SKM-1 treated with dmso at 0.1 percent for 144 hours (cell line): Measurements from ENCODE around the gene UGT1A10.
"Not testable (repeated sequence)": the region's sequence is repeated elsewhere in the genome, so short reads cannot be mapped to it uniquely, and the experiment has no call there.

Source experiments
- DNase-seq: peaks from one replicate; lab custom pipeline; 2025; ENCODE audit not compliant: unreplicated experiment; lab: John Stamatoyannopoulos, UW

Gene UGT1A10

GRCh38 chr2:233736868-233737653 is 100.8 kb downstream of the UGT1A10 start:
- DNase-seq, result not testable (repeated sequence)

DNA sequence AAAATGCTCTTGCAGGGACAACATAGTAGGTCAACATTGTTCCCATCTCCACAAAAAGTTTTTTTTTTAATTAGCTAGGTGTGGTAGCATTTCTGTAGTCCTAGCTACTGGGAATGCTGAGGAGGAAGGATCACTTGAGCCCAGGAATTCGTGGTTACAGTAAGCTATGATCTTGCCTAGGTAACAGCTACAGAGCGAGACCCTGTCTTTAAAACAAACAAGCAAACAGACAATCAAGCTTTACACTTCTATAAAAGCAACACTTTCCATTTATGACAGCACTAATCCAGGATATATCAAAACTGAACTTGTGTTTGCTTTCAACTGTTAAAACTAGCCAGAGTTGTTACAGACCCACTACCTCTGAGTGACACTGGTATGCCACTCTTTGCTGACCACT is 104.6 kb downstream of the UGT1A10 start:
- no peak for DNase-seq

DNA sequence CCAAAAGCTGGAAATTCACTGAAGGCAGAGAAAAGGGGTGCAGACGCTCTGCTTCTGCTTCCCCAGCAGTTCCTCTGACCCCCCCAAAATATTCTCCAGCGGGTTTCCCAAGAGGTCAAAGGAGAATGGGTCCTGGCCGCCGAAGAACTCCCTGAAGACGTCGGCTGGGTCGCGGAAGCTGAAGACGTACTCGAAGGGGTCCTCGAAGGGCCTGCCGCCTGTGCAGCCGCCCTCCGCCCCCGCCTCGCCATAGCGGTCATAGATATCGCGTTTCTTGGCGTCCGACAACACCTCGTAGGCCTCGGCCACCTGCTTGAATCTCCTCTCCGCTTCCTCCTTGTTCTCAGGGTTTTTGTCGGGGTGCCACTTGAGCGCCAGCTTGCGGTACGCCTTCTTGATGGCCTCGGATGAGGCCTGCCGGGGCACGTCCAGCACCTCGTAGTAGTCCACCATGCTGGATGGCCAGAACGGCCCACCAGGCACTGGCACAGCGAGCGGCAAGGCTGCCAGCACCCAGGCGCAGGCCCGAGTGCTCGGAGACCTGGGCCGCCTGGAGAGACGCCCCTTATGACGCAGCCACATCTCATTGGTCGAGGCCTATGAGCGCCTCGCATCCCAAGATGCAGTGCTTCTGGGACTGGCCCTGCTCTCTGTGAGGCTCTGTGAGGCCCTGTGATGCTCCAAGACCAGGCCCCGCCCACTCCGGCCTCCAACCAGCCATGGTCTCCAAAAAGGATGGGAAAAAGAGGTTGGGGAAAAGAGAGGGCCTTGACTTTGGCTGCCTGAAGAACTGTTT is 107.4 kb downstream of the UGT1A10 start:
- no peak for DNase-seq

DNA sequence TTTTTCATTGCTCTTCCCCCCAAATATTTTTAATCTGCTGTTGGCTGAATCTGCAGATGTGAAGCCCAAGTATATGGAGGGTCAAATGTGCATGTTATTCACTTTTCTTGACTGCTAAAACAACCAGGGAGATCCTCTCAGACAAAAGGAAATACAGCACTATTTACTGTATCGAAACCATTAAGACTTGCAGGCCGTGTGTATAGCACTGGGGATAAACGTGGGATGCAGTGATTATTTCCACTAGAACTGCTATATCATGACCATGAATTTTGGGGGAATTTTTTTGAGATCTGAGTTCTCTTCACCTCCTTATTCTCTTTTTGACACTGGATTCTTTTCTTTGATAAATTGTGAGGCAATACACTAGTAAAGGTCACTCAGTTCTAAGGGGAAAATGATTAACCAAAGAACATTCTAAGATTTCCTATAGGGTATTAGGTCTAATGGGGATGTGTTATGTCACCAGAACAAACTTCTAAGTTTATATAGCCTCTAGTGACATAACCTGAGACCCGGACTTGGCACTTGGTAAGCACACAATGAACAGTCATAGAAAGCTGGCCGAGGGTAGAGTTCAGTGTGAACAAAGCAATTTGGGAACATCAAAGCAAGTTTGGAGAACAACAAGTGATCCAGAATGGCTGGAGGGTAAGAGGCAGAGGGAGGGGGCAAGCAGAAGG is 109.0 kb downstream of the UGT1A10 start:
- no peak for DNase-seq

DNA sequence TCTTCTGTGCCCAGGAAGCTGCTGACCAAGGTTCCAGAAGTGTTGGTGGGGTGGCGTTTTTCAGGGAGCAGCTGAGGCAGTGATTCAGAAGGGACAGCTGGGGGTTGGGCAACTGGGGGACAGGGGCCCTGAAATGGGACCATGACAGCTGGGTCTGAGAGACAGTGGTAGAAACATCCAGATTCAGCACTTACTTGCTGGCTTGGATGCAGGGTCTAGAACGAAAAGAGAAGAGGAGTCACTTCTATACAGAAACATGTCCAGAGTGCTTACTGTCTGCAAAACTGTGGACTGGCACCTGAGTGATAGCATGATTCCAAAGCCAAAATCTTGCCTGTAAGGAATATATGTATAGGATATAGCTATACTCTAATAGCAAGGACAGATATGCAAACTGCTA is 109.6 kb downstream of the UGT1A10 start:
- DNase-seq, result not testable (repeated sequence)

DNA sequence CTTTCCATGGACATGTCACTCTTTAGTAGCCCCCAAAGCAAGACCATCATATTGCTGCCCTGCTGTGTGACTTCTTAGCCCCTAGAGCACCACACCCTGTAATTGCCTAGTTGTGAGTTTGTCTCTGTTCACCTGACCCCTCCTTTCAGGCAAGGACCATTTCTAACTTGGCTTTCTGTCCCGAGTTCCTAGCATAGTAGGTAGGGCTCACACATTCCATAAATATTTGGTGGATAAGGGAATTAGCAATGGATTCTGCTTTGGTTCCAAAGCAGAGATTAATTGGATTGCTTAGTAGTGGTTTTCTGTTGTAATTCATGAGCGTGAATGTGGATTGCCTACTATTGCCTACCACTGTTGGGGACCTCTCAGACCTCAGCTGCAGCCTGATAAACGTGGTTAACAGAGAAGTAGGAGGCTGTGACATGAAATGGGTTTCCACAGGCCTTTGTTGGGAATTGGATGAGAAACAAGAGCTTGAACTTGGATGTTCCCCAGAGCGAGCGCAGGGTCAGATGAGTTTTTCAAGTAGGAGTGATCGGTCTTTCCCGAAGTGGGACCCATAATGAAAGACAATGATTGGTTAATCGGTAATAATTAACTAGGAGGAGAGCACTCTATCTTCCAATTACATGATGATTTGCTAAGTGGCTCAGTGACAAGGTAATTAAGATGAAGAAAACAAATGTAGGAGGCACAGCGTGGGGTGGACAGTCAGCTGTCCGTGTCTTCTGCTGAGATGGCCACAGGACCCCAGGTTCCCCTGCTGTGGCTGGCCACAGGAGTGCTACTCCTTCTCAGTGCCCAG is 110.4 kb downstream of the UGT1A10 start:
- no peak for DNase-seq

- DNase-seq, result no peak
These were observed 111.0 kb downstream of the UGT1A10 start for GRCh38 chr2:233747283-233747544.

- DNase-seq, result not testable (repeated sequence)
These were observed 114.4 kb downstream of the UGT1A10 start for GRCh38 chr2:233750689-233751088.

- DNase-seq, result not testable (repeated sequence)
These were observed 115.2 kb downstream of the UGT1A10 start for GRCh38 chr2:233751212-233752009.

GRCh38 chr2:233754872-233755611 is 118.8 kb downstream of the UGT1A10 start:
- no peak for DNase-seq

DNA sequence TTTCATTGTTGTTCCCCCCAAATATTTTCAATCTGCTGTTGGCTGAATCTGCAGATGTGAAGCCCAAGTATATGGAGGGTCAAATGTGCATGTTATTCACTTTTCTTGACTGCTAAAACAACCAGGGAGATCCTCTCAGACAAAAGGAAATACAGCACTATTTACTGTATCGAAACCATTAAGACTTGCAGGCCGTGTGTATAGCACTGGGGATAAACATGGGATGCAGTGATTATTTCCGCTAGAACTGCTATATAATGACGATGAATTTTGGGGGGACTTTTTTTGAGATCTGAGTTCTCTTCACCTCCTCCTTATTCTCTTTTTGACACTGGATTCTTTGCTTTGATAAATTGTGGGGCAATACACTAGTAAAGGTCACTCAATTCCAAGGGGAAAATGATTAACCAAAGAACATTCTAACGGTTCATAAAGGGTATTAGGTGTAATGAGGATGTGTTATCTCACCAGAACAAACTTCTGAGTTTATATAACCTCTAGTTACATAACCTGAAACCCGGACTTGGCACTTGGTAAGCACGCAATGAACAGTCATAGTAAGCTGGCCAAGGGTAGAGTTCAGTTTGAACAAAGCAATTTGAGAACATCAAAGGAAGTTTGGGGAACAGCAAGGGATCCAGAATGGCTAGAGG is 120.3 kb downstream of the UGT1A10 start:
- no peak for DNase-seq

GRCh38 chr2:233758141-233758540 is 121.9 kb downstream of the UGT1A10 start:
- no peak for DNase-seq

DNA sequence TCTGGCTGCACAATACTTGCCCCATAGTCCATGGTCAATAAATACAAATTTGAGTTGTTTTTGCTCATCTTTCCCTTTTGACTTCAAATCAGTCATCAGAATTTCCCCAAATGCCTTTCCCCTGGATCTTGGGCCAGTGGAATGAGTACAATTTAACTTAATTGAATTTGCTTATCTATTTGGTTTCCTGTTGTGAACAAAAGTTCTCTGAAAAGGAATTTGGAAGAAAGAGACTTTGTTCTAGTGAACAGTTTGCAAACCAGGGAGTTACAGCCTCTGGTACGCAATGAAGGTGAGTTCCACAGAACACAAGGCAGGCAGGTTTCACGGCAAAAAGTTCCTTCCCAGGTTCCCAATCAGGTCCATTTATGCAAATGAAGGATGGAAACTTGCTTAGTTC is 122.6 kb downstream of the UGT1A10 start:
- no peak for DNase-seq

DNA sequence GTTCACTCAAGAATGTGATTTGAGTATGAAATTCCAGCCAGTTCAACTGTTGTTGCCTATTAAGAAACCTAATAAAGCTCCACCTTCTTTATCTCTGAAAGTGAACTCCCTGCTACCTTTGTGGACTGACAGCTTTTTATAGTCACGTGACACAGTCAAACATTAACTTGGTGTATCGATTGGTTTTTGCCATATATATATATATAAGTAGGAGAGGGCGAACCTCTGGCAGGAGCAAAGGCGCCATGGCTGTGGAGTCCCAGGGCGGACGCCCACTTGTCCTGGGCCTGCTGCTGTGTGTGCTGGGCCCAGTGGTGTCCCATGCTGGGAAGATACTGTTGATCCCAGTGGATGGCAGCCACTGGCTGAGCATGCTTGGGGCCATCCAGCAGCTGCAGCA is 123.8 kb downstream of the UGT1A10 start, which contains the start of gene UGT1A1:
TSS of gene UGT1A1 (plus strand) at position 228 of the 400 bp plus-strand sequence. CDS start at position 246, 18 bp downstream.
- no peak for DNase-seq

DNA sequence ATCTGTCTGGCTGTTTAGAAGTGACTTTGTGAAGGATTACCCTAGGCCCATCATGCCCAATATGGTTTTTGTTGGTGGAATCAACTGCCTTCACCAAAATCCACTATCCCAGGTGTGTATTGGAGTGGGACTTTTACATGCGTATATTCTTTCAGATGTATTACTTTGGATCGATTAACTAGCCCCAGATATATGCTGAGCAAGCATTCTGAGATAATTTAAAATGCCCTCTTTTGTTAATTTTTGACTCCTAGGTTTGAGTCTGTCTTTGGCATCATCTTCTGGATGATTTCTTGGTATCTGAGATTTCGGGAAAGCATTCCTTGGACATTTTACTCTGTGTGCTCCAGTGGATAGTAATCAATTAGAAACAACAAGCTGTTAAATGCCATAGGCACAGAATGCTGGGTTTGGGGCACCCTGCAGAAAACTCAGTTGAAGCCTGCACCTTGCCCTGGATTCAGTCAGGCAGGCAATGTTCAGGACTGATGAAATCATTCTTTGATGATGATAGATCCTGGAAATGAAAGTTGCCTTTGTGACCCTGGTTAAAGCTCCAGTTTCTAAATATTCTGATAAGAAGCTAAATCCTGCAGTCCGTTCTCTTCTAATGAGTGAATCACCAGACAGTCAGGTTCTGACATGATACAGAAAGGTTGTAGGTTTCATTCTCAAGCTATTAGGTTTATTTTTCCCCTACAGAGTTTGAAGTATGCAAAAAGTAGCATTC is 125.0 kb downstream of the UGT1A10 start:
- no peak for DNase-seq

- DNase-seq, result no peak
These were observed 128.0 kb downstream of the UGT1A10 start for GRCh38 chr2:233764264-233764663.

- DNase-seq, result no peak
These were observed 128.5 kb downstream of the UGT1A10 start for GRCh38 chr2:233764761-233765160.

GRCh38 chr2:233766416-233766815 is 130.2 kb downstream of the UGT1A10 start:
- no peak for DNase-seq
